HEK293 (cell line): ENCODE measurements around the gene PTPRO.

Experiments
- CTCF ChIA-PET: fragments of 350-600 bp; formaldehyde crosslinking; extraction: SDS; loops from one replicate; lab custom pipeline; 2021; ENCODE audit warnings: antibody characterized with exemption; lab: Yijun Ruan, JAX
- POLR2A ChIA-PET: fragments of 300-600 bp; formaldehyde crosslinking; extraction: SDS; loops from one replicate; lab custom pipeline; 2020; ENCODE audit warnings: antibody characterized with exemption, inconsistent platforms; lab: Yijun Ruan, JAX
- H3K27ac ChIP-seq: fragments of 200-500 bp; sonication (Bioruptor generic); 2 replicates; pipeline ENCODE4 v1.5.1; 2014; ENCODE audit warnings: low read depth, low read length, control low read depth, inconsistent platforms; ENCODE audit errors: extremely low read depth
- H3K36me3 ChIP-seq, 2 experiments: fragments of 200-500 bp in 1 of 2; sonication (Bioruptor generic) in 1 of 2; 1 replicate in 1 of 2; 2 replicates in 1 of 2; pipeline ENCODE4 v1.5.1; 2014 to 2017; ENCODE audit warnings: inconsistent platforms in 2 of 2, low read length in 2 of 2; ENCODE audit not compliant: control insufficient read depth in 2 of 2, insufficient read depth in 1 of 2
- H3K4me1 ChIP-seq: fragments of 200-500 bp; sonication (Bioruptor generic); 2 replicates; pipeline ENCODE4 v1.5.1; 2014; ENCODE audit warnings: mild to moderate bottlenecking, low read length, inconsistent platforms; ENCODE audit not compliant: control insufficient read depth, insufficient read depth
- H3K4me3 ChIP-seq: 2 replicates; pipeline ENCODE4 v1.5.1; 2011; ENCODE audit warnings: low read depth, mild to moderate bottlenecking, control low read depth, low read length, moderate library complexity
- H3K9me3 ChIP-seq: fragments of 200-500 bp; sonication (Bioruptor generic); 2 replicates; pipeline ENCODE4 v1.5.1; 2014; ENCODE audit warnings: low read depth, low read length, inconsistent platforms; ENCODE audit not compliant: control insufficient read depth, insufficient read depth
- HIC1 ChIP-seq: fragments of 450-650 bp; formaldehyde crosslinking; IDR thresholded peaks from 2 replicates; pipeline ENCODE4 v1.5.1; 2016; ENCODE audit warnings: missing biosample characterization, missing genetic modification characterization
- HOXA7 ChIP-seq: sonication (generic); formaldehyde crosslinking; IDR thresholded peaks from 2 replicates; pipeline ENCODE4 v1.8.1; 2022; ENCODE audit warnings: missing genetic modification reagents, borderline replicate concordance
- HOXC10 ChIP-seq: sonication (generic); formaldehyde crosslinking; IDR thresholded peaks from 2 replicates; pipeline ENCODE4 v1.8.1; 2023; ENCODE audit warnings: mild to moderate bottlenecking, missing genetic modification reagents
- TCF7L2 ChIP-seq: IDR thresholded peaks from 2 replicates; pipeline ENCODE4 v1.6.1; 2011; ENCODE audit warnings: low read depth, mild to moderate bottlenecking, inconsistent platforms, low read length, moderate library complexity, borderline replicate concordance
- ZBTB17 ChIP-seq: fragments of 450-650 bp; formaldehyde crosslinking; IDR thresholded peaks from 2 replicates; pipeline ENCODE4 v1.5.1; 2016; ENCODE audit warnings: missing biosample characterization, missing genetic modification characterization
- ZBTB26 ChIP-seq: fragments of 450-650 bp; formaldehyde crosslinking; optimal IDR thresholded peaks from 2 replicates; pipeline ENCODE3; 2016; ENCODE audit warnings: missing biosample characterization, mild to moderate bottlenecking, missing genetic modification characterization
- ZBTB49 ChIP-seq: fragments of 450-650 bp; formaldehyde crosslinking; IDR thresholded peaks from 2 replicates; pipeline ENCODE4 v1.5.1; 2016; ENCODE audit warnings: missing biosample characterization, missing genetic modification characterization, low read depth
- ZBTB6 ChIP-seq: fragments of 450-650 bp; formaldehyde crosslinking; IDR thresholded peaks from 2 replicates; pipeline ENCODE4 v1.5.1; 2017; ENCODE audit warnings: missing biosample characterization, missing genetic modification characterization
- ZFP37 ChIP-seq: fragments of 450-650 bp; formaldehyde crosslinking; IDR thresholded peaks from 2 replicates; pipeline ENCODE4 v1.5.1; 2016; ENCODE audit warnings: missing biosample characterization, missing genetic modification characterization
- ZNF138 ChIP-seq: fragments of 450-650 bp; formaldehyde crosslinking; IDR thresholded peaks from 2 replicates; pipeline ENCODE4 v1.5.1; 2016; ENCODE audit warnings: missing biosample characterization, missing genetic modification characterization, borderline replicate concordance
- ZNF221 ChIP-seq: fragments of 450-650 bp; formaldehyde crosslinking; IDR thresholded peaks from 2 replicates; pipeline ENCODE4 v1.5.1; 2017; ENCODE audit warnings: missing biosample characterization, missing genetic modification characterization, borderline replicate concordance
- ZNF26 ChIP-seq: fragments of 450-650 bp; formaldehyde crosslinking; IDR thresholded peaks from 2 replicates; pipeline ENCODE4 v1.5.1; 2016; ENCODE audit warnings: missing biosample characterization, missing genetic modification characterization
- ZNF514 ChIP-seq: fragments of 450-650 bp; formaldehyde crosslinking; IDR thresholded peaks from 2 replicates; pipeline ENCODE4 v1.5.1; 2016; ENCODE audit warnings: missing biosample characterization, missing genetic modification characterization
- ZNF548 ChIP-seq: fragments of 450-650 bp; formaldehyde crosslinking; IDR thresholded peaks from 2 replicates; pipeline ENCODE4 v1.5.1; 2016; ENCODE audit warnings: missing biosample characterization, missing genetic modification characterization
- ZNF555 ChIP-seq: fragments of 450-650 bp; formaldehyde crosslinking; conservative IDR thresholded peaks from 2 replicates; pipeline ENCODE4 v1.5.1; 2017; ENCODE audit warnings: missing biosample characterization, mild to moderate bottlenecking, missing genetic modification characterization, inconsistent platforms
- ZNF768 ChIP-seq: fragments of 450-650 bp; formaldehyde crosslinking; IDR thresholded peaks from 2 replicates; pipeline ENCODE4 v1.5.1; 2018; ENCODE audit warnings: missing biosample characterization, mild to moderate bottlenecking, missing genetic modification characterization

The PTPRO gene

GRCh38 chr12:15632708-15633107, 310.4 kb downstream of the PTPRO start:
- no peak for TF ChIP-seq ZNF26 (tag by site-specific recombination)
- TF ChIP-seq ZNF221 (tag by site-specific recombination): no peak
- no peak for TF ChIP-seq HOXC10 (CRISPR knock-in tag)
- TF ChIP-seq ZNF138 (tag by site-specific recombination): no peak
- TF ChIP-seq ZNF514 (tag by site-specific recombination): no peak
- TF ChIP-seq ZNF768 (tag by site-specific recombination): no peak
- Histone ChIP-seq H3K27ac (no peak overlapping the region), H3K9me3 (no peaks in the 10 kb centered on the region), H3K4me1 (peaks cover 7% of the 10 kb centered on the region), H3K4me3 (no peak overlapping the region), H3K36me3 (peaks cover 0 to 2% of the 10 kb centered on the region in 2 experiments; a peak in 1 of 3 replicates)
- ChIA-PET POLR2A (no interaction called here), CTCF (no interaction called here)

- no peak overlapping the region for H3K4me3 ChIP-seq
- H3K36me3 ChIP-seq: peaks cover 0 to 2% of the 10 kb centered on the region in 2 experiments; a peak in 1 of 3 replicates
- peaks cover 7% of the 10 kb centered on the region for H3K4me1 ChIP-seq
- no peak for TF ChIP-seq ZFP37
- TF ChIP-seq ZNF548 (tag by site-specific recombination): no peak
- TF ChIP-seq ZBTB26 (tag by site-specific recombination): no peak
- TF ChIP-seq ZBTB49 (tag by site-specific recombination): no peak
- no peak for TF ChIP-seq TCF7L2
- no peak for TF ChIP-seq HIC1 (tag by site-specific recombination)
- no peak for TF ChIP-seq ZBTB6 (tag by site-specific recombination)
- TF ChIP-seq ZNF555 (tag by site-specific recombination): no peak
- TF ChIP-seq ZBTB17 (tag by site-specific recombination): no peak
- no peak for TF ChIP-seq HOXA7
- TF ChIP-seq, all 188 proteins: peak for 0
- CTCF ChIA-PET: no interaction called here
- H3K27ac ChIP-seq: no peak overlapping the region
- H3K9me3 ChIP-seq: no peaks in the 10 kb centered on the region
- POLR2A ChIA-PET: no interaction called here
Observed at GRCh38 chr12:15633201-15633600, 310.9 kb downstream of the PTPRO start.
